GM23338 (cell line): ENCODE data around the gene MTHFD2L. TPM values are rescaled to one million over a fixed set of nuclear protein-coding genes. Genes with fewer than 3 reads are reported as not detected.

ENCODE experiments used
- ATAC-seq: fragments of 200-7000 bp; cut with Tn5 transposase; 3 replicates; pipeline ENCODE4 v1.9.1; 2020
- DNase-seq: peaks from one replicate; pipeline ENCODE4 v3.0.0-alpha.2; 2015; ENCODE audit warnings: low spot score
- H2AFZ ChIP-seq: fragments of 200-600 bp; sonication (generic); 2 replicates; pipeline ENCODE4 v1.8.0; 2016; ENCODE audit warnings: antibody characterized with exemption, mild to moderate bottlenecking, moderate library complexity
- H3F3A ChIP-seq: fragments of 200-600 bp; sonication (generic); replicated peaks from 2 replicates; pipeline ENCODE4 v1.8.0; 2017; ENCODE audit warnings: antibody characterized with exemption, mixed run types, low read depth
- H3K27ac ChIP-seq: fragments of 200-600 bp; sonication (generic); 2 replicates; pipeline ENCODE4 v1.6.1; 2016; ENCODE audit warnings: low read depth
- H3K27me3 ChIP-seq: fragments of 200-600 bp; sonication (generic); 2 replicates; pipeline ENCODE4 v1.8.0; 2016; ENCODE audit warnings: mild to moderate bottlenecking, mixed run types, moderate library complexity; ENCODE audit not compliant: insufficient read depth
- H3K36me3 ChIP-seq: fragments of 200-600 bp; sonication (generic); 2 replicates; pipeline ENCODE4 v1.8.0; 2016; ENCODE audit warnings: mild to moderate bottlenecking; ENCODE audit not compliant: insufficient read depth
- H3K4me1 ChIP-seq: fragments of 200-600 bp; sonication (generic); 2 replicates; pipeline ENCODE4 v1.8.0; 2016; ENCODE audit warnings: mild to moderate bottlenecking, moderate library complexity; ENCODE audit not compliant: insufficient read depth
- H3K4me2 ChIP-seq: fragments of 200-600 bp; sonication (generic); 2 replicates; pipeline ENCODE4 v1.7.1; 2017; ENCODE audit warnings: mixed run types
- H3K4me3 ChIP-seq: fragments of 200-600 bp; sonication (generic); 2 replicates; pipeline ENCODE4 v1.6.1; 2016; ENCODE audit warnings: mixed run types
- H3K79me2 ChIP-seq: fragments of 200-600 bp; sonication (generic); replicated peaks from 2 replicates; pipeline ENCODE4 v1.8.0; 2017; ENCODE audit warnings: mild to moderate bottlenecking; ENCODE audit not compliant: insufficient read depth
- H3K9me2 ChIP-seq: fragments of 200-600 bp; sonication (generic); 2 replicates; pipeline ENCODE4 v1.8.0; 2017; ENCODE audit not compliant: insufficient read depth
- H4K20me1 ChIP-seq: fragments of 200-600 bp; sonication (generic); replicated peaks from 2 replicates; pipeline ENCODE4 v1.8.0; 2017; ENCODE audit warnings: mild to moderate bottlenecking; ENCODE audit not compliant: insufficient read depth
- H3K27ac Mint-ChIP-seq: 2 replicates; pipeline ENCODE4 v1.8.0; 2020; ENCODE audit warnings: inconsistent platforms, mild to moderate bottlenecking, moderate library complexity, mixed read lengths
- H3K27me3 Mint-ChIP-seq: 3 replicates; pipeline ENCODE4 v1.8.0; 2022; ENCODE audit warnings: low read depth, mild to moderate bottlenecking, moderate library complexity, mixed read lengths, inconsistent platforms; ENCODE audit not compliant: insufficient read depth, poor library complexity
- H3K36me3 Mint-ChIP-seq: 3 replicates; pipeline ENCODE4 v1.8.0; 2021; ENCODE audit warnings: low read depth, mild to moderate bottlenecking, inconsistent platforms, moderate library complexity, mixed read lengths
- H3K4me1 Mint-ChIP-seq: 3 replicates; pipeline ENCODE4 v1.8.0; 2020; ENCODE audit warnings: mild to moderate bottlenecking, inconsistent platforms, mixed read lengths
- H3K4me3 Mint-ChIP-seq: 3 replicates; pipeline ENCODE4 v1.8.0; 2021; ENCODE audit warnings: moderate library complexity, mild to moderate bottlenecking, inconsistent platforms, mixed read lengths
- H3K9me3 Mint-ChIP-seq: 3 replicates; pipeline ENCODE4 v1.8.0; 2020; ENCODE audit warnings: moderate library complexity, mild to moderate bottlenecking, inconsistent platforms, mixed read lengths
- ETS1 ChIP-seq: IDR thresholded peaks from 2 replicates; pipeline ENCODE4 v1.6.1; 2016; ENCODE audit warnings: antibody characterized with exemption
- EZH2 ChIP-seq: fragments of 200-600 bp; sonication (generic); IDR thresholded peaks from one replicate; pipeline ENCODE4 v1.8.0; 2017; ENCODE audit warnings: antibody characterized with exemption, mild to moderate bottlenecking, low read depth; ENCODE audit not compliant: unreplicated experiment
- EZH2phosphoT487 ChIP-seq: fragments of 200-600 bp; sonication (generic); IDR thresholded peaks from one replicate; pipeline ENCODE4 v1.8.1; 2018; ENCODE audit warnings: antibody characterized with exemption; ENCODE audit not compliant: unreplicated experiment
- JUNB ChIP-seq: IDR thresholded peaks from one replicate; pipeline ENCODE4 v1.6.1; 2016; ENCODE audit warnings: antibody characterized with exemption; ENCODE audit not compliant: unreplicated experiment
- NANOG ChIP-seq: IDR thresholded peaks from 2 replicates; pipeline ENCODE4 v1.6.1; 2016; ENCODE audit warnings: antibody characterized with exemption, borderline replicate concordance
- STAT1 ChIP-seq: IDR thresholded peaks from one replicate; pipeline ENCODE4 v1.6.1; 2016; ENCODE audit warnings: antibody characterized with exemption; ENCODE audit not compliant: unreplicated experiment
- ZNF462 ChIP-seq: fragments of 250-450 bp; sonication (Bioruptor Pico); IDR thresholded peaks from 2 replicates; pipeline ENCODE4 v1.5.0; 2020; ENCODE audit warnings: mild to moderate bottlenecking, moderate library complexity
- polyA plus RNA-seq: library from polyadenylated mRNA; unstranded; fragments of >200 nt; fragmentation: Nextera tagmentation; extraction: Ambion mirVana; gene quantifications from 2 replicates; pipeline ENCODE4 v1.2.1, GENCODE V29; 2016
- total RNA-seq: library from RNA; depleted of rRNA; stranded (reverse); fragments of >200 nt; shearing (Covaris generic); gene quantifications from 2 replicates; pipeline ENCODE4 v1.2.3, GENCODE V29; 2014
- TF ChIP-seq, protein P1 (sequence below), 2 experiments: fragments of 200-600 bp in 1 of 2; sonication (generic) in 1 of 2; conservative IDR thresholded peaks; 2 replicates each; pipeline versions ENCODE4 v1.5.1 to v1.6.1; 2016 to 2017; ENCODE audit warnings: antibody characterized with exemption in 2 of 2, low read depth in 2 of 2, mild to moderate bottlenecking in 2 of 2, moderate library complexity in 1 of 2

Gene MTHFD2L
- total and polyA plus RNA-seq, 2 experiments from 2014 or later = 24.4 to 35.7 TPM

GRCh38 chr4:74111306-74111975 is 46.5 kb upstream of the MTHFD2L start (continued):
- TF ChIP-seq ZNF462 (no peak), ETS1 (no peak)

- ATAC-seq (peak; percentile 62), DNase-seq (peak; percentile 37)
- Mint-ChIP-seq H3K4me1 (peaks cover 15% of the 10 kb centered on the region; the same call in 2 of the 3 replicates), H3K9me3 (no peaks in the 10 kb centered on the region), H3K27ac (no peak overlapping the region), H3K36me3 (no peaks in the 10 kb centered on the region), H3K4me3 (no peak overlapping the region), H3K27me3 (no peaks in the 10 kb centered on the region)
- Histone ChIP-seq H3K36me3 (no peaks in the 10 kb centered on the region), H3K4me1 (peaks cover 3% of the 10 kb centered on the region; the same call in 1 of the 2 replicates), H3K4me2 (no peak overlapping the region), H4K20me1 (no peaks in the 10 kb centered on the region), H3F3A (no peaks in the 10 kb centered on the region), H3K4me3 (no peak overlapping the region), H2AFZ (peak overlapping the region; percentile 76), H3K79me2 (no peaks in the 10 kb centered on the region), H3K27ac (no peak overlapping the region), H3K27me3 (no peaks in the 10 kb centered on the region), H3K9me2 (no peaks in the 10 kb centered on the region)
- no peak for TF ChIP-seq STAT1
- TF ChIP-seq ETS1 = no peak
- no peak for TF ChIP-seq EZH2
- TF ChIP-seq, protein P1, sequence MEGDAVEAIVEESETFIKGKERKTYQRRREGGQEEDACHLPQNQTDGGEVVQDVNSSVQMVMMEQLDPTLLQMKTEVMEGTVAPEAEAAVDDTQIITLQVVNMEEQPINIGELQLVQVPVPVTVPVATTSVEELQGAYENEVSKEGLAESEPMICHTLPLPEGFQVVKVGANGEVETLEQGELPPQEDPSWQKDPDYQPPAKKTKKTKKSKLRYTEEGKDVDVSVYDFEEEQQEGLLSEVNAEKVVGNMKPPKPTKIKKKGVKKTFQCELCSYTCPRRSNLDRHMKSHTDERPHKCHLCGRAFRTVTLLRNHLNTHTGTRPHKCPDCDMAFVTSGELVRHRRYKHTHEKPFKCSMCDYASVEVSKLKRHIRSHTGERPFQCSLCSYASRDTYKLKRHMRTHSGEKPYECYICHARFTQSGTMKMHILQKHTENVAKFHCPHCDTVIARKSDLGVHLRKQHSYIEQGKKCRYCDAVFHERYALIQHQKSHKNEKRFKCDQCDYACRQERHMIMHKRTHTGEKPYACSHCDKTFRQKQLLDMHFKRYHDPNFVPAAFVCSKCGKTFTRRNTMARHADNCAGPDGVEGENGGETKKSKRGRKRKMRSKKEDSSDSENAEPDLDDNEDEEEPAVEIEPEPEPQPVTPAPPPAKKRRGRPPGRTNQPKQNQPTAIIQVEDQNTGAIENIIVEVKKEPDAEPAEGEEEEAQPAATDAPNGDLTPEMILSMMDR (conservative IDR thresholded peaks at IDR 0.05; ENCODE audit: low read depth in 2 of 2) = no peak
- no peak for TF ChIP-seq JUNB
- TF ChIP-seq NANOG = no peak
- TF ChIP-seq EZH2phosphoT487 = no peak
Observed at GRCh38 chr4:74111990-74112389, 45.9 kb upstream of the MTHFD2L start.
